Heart left ventricle (tissue), 13 donors: ENCODE results near the gene QPRT.

ENCODE experiments used
- CTCF ChIP-seq, 12 donors: fragments of 200-600 bp; sonication (generic) in 4 of 12; IDR thresholded peaks; one replicate each; pipeline versions ENCODE4 v1.5.0 to v1.8.0; 2018 to 2022; ENCODE audit warnings: antibody characterized with exemption in 12 of 12, mild to moderate bottlenecking in 5 of 12
- POLR2A ChIP-seq, 2 donors: fragments of 450-650 bp; IDR thresholded peaks; one replicate each; pipeline ENCODE4 v1.6.1; 2017; ENCODE audit warnings: antibody characterized with exemption in 2 of 2, mild to moderate bottlenecking in 2 of 2, moderate library complexity in 2 of 2
- donor health status: ischemic (EF 13 %, LVEDD 7.1; RV severe dilation, severe dysfunction).
- donor health status: DM: no; HTN: yes; CAD: no.
- donor health status: DM: no; HTN: no; CAD: no.
- donor health status: ischemic (EF 25% LVEDD 6.9; RV normal size, moderate dysfunction).
- donor health status: ischemic (EF 25% LVEDD 5.7; RV mildly dilated, moderate dysfunction).
- donor health status: ischemic (EF 35%, LVEDD 5.7; RV mildly dilated, moderate dysfunction).
- donor health status: nonischemic (EF 11% LVEDD 7.7; RV severe dilation, severe dysfunction).
- donor health status: DM: yes; HTN: yes; CAD: no.
- donor health status: PGD.
- donor health status: ischemic (EF 29% LVEDD 5.4; RV normal size, mild dysfunction).
- donor health status: nonischemic (EF 23%, LVEDD 6.1; RV moderate dilation, normal function).

- no peak for TF ChIP-seq CTCF (IDR thresholded peaks at IDR 0.05)
- TF ChIP-seq POLR2A (IDR thresholded peaks at IDR 0.05) = no peak
These were observed 65.6 kb downstream of the QPRT start for GRCh38 chr16:29744541-29745101.
